Mononuclear cell (primary cell): ENCODE measurements around the gene OAS1. TPM values are rescaled to one million over a fixed set of nuclear protein-coding genes. Genes with fewer than 3 reads are reported as not detected.
"Not testable (repeated sequence)": the region's sequence is repeated elsewhere in the genome, so short reads cannot be mapped to it uniquely, and the experiment has no call there.

Source experiments
- H3K27me3 ChIP-seq: 2 replicates; pipeline ENCODE4 v1.6.0; 2011; ENCODE audit warnings: low read length, control low read depth; ENCODE audit not compliant: insufficient read depth
- H3K4me1 ChIP-seq: 2 replicates; pipeline ENCODE4 v1.5.1; 2011; ENCODE audit warnings: mild to moderate bottlenecking, low read length, control low read depth; ENCODE audit not compliant: insufficient read depth
- H3K4me3 ChIP-seq: 2 replicates; pipeline ENCODE4 v1.5.1; 2011; ENCODE audit warnings: mild to moderate bottlenecking, low read length, moderate library complexity
- H3K9me3 ChIP-seq: 2 replicates; pipeline ENCODE4 v1.5.1; 2011; ENCODE audit warnings: low read depth, mild to moderate bottlenecking, control low read depth, low read length
- total RNA-seq: library from RNA; depleted of rRNA; stranded (reverse); fragments of >200 nt; gene quantifications from one replicate; pipeline ENCODE4 v1.2.3, GENCODE V29; 2012

The OAS1 gene
- total RNA-seq, 1 donor, result 7.7 TPM

GRCh38 chr12:112938751-112939150, 32.0 kb downstream of the OAS1 start:
- Histone ChIP-seq H3K27me3 (no peaks in the 10 kb centered on the region), H3K4me3 (peak overlapping the region; percentile 61), H3K4me1 (peaks cover 30% of the 10 kb centered on the region), H3K9me3 (no peaks in the 10 kb centered on the region)

GRCh38 chr12:112939761-112940381, 33.1 kb downstream of the OAS1 start:
- peak overlapping the region; percentile 61 for H3K4me3 ChIP-seq
- H3K4me1 ChIP-seq, result peaks cover 30% of the 10 kb centered on the region
- no peaks in the 10 kb centered on the region for H3K27me3 ChIP-seq
- no peaks in the 10 kb centered on the region for H3K9me3 ChIP-seq

GRCh38 chr12:112941528-112942335, 35.0 kb downstream of the OAS1 start:
- Histone ChIP-seq H3K9me3 (no peaks in the 10 kb centered on the region), H3K27me3 (no peaks in the 10 kb centered on the region), H3K4me3 (no peak overlapping the region), H3K4me1 (peaks cover 30% of the 10 kb centered on the region)

GRCh38 chr12:112942572-112942971, 35.8 kb downstream of the OAS1 start:
- Histone ChIP-seq H3K4me1 (peaks cover 29% of the 10 kb centered on the region), H3K4me3 (no peak overlapping the region), H3K27me3 (no peaks in the 10 kb centered on the region), H3K9me3 (no peaks in the 10 kb centered on the region)

- Histone ChIP-seq H3K4me1 (peaks cover 16% of the 10 kb centered on the region), H3K4me3 (no peak overlapping the region), H3K27me3 (no peaks in the 10 kb centered on the region), H3K9me3 (no peaks in the 10 kb centered on the region)
These were observed 37.4 kb downstream of the OAS1 start for GRCh38 chr12:112944024-112944690.

GRCh38 chr12:112945515-112945914, 38.8 kb downstream of the OAS1 start:
- Histone ChIP-seq H3K4me1 (peaks cover 2% of the 10 kb centered on the region), H3K9me3 (no peaks in the 10 kb centered on the region), H3K27me3 (no peaks in the 10 kb centered on the region), H3K4me3 (no peak overlapping the region)

- no peaks in the 10 kb centered on the region for H3K4me1 ChIP-seq
- no peak overlapping the region for H3K4me3 ChIP-seq
- no peaks in the 10 kb centered on the region for H3K9me3 ChIP-seq
- no peaks in the 10 kb centered on the region for H3K27me3 ChIP-seq
These were observed 39.7 kb downstream of the OAS1 start for GRCh38 chr12:112946236-112947000.

- H3K9me3 ChIP-seq, result no peaks in the 10 kb centered on the region
- H3K27me3 ChIP-seq, result no peaks in the 10 kb centered on the region
- no peak overlapping the region for H3K4me3 ChIP-seq
- no peaks in the 10 kb centered on the region for H3K4me1 ChIP-seq
These were observed 40.6 kb downstream of the OAS1 start for GRCh38 chr12:112947314-112947713.

- no peaks in the 10 kb centered on the region for H3K4me1 ChIP-seq
- no peaks in the 10 kb centered on the region for H3K9me3 ChIP-seq
- no peaks in the 10 kb centered on the region for H3K27me3 ChIP-seq
- no peak overlapping the region for H3K4me3 ChIP-seq
These were observed 41.0 kb downstream of the OAS1 start for GRCh38 chr12:112947761-112948160.

- H3K9me3 ChIP-seq, result no peaks in the 10 kb centered on the region
- no peaks in the 10 kb centered on the region for H3K27me3 ChIP-seq
- no peak overlapping the region for H3K4me3 ChIP-seq
- H3K4me1 ChIP-seq, result no peaks in the 10 kb centered on the region
These were observed 42.0 kb downstream of the OAS1 start for GRCh38 chr12:112948806-112949205.

GRCh38 chr12:112950701-112951100, 43.9 kb downstream of the OAS1 start:
- Histone ChIP-seq H3K4me3 (no peak overlapping the region), H3K4me1 (no peaks in the 10 kb centered on the region), H3K27me3 (no peaks in the 10 kb centered on the region), H3K9me3 (no peaks in the 10 kb centered on the region)

- H3K4me1 ChIP-seq, H3K9me3 ChIP-seq, H3K27me3 ChIP-seq, H3K4me3 ChIP-seq: not testable (repeated sequence)
These were observed 50.4 kb downstream of the OAS1 start for GRCh38 chr12:112957125-112957524.

GRCh38 chr12:112961074-112961473, 54.3 kb downstream of the OAS1 start:
- Histone ChIP-seq H3K27me3 (no peaks in the 10 kb centered on the region), H3K4me3 (no peak overlapping the region), H3K9me3 (no peaks in the 10 kb centered on the region), H3K4me1 (no peaks in the 10 kb centered on the region)

GRCh38 chr12:112961536-112961935, 54.8 kb downstream of the OAS1 start:
- no peaks in the 10 kb centered on the region for H3K27me3 ChIP-seq
- no peaks in the 10 kb centered on the region for H3K4me1 ChIP-seq
- H3K4me3 ChIP-seq, result no peak overlapping the region
- H3K9me3 ChIP-seq, result no peaks in the 10 kb centered on the region

GRCh38 chr12:112962561-112962960, 55.8 kb downstream of the OAS1 start:
- Histone ChIP-seq H3K27me3 (no peaks in the 10 kb centered on the region), H3K9me3 (no peaks in the 10 kb centered on the region), H3K4me3 (no peak overlapping the region), H3K4me1 (no peaks in the 10 kb centered on the region)
